Fibroblast of pulmonary artery (primary cell): Measurements from ENCODE around the gene FAAH.
"Not testable (repeated sequence)": the region's sequence is repeated elsewhere in the genome, so short reads cannot be mapped to it uniquely, and the experiment has no call there.

Experiments used
- DNase-seq: peaks from one replicate; pipeline ENCODE4 v3.0.0-alpha.2; 2010; ENCODE audit warnings: low read depth
- H3K4me3 ChIP-seq: replicated peaks from 2 replicates; pipeline ENCODE4 v1.5.1; 2011; ENCODE audit warnings: low read depth, mild to moderate bottlenecking, control low read depth, low read length, moderate library complexity
- CTCF ChIP-seq: IDR thresholded peaks from 2 replicates; pipeline ENCODE4 v1.5.1; 2011; ENCODE audit warnings: mild to moderate bottlenecking, control low read depth, low read length, inconsistent platforms; ENCODE audit errors: missing control alignments

FAAH gene

GRCh38 chr1:46364612-46365011 is 29.5 kb upstream of the FAAH start:
- TF ChIP-seq CTCF: no peak
- DNase-seq: no peak
- no peak overlapping the region for H3K4me3 ChIP-seq

- DNase-seq, H3K4me3 ChIP-seq: not testable (repeated sequence)
These were observed 28.3 kb upstream of the FAAH start for GRCh38 chr1:46365796-46366195.

GRCh38 chr1:46367072-46367471 is 27.0 kb upstream of the FAAH start:
- no peak overlapping the region for H3K4me3 ChIP-seq
- no peak for TF ChIP-seq CTCF
- no peak for DNase-seq

GRCh38 chr1:46367701-46368100 is 26.4 kb upstream of the FAAH start:
- not testable (repeated sequence) for DNase-seq, H3K4me3 ChIP-seq

GRCh38 chr1:46368791-46369190 is 25.3 kb upstream of the FAAH start:
- H3K4me3 ChIP-seq: no peak overlapping the region
- TF ChIP-seq CTCF: no peak
- DNase-seq: no peak

- no peak for TF ChIP-seq CTCF
- no peak overlapping the region for H3K4me3 ChIP-seq
- DNase-seq: peak; percentile 8
These were observed 24.4 kb upstream of the FAAH start for GRCh38 chr1:46369542-46370213.

- TF ChIP-seq CTCF: no peak
- DNase-seq: no peak
- H3K4me3 ChIP-seq: no peak overlapping the region
These were observed 23.9 kb upstream of the FAAH start for GRCh38 chr1:46370214-46370633.

- TF ChIP-seq CTCF: no peak
- no peak overlapping the region for H3K4me3 ChIP-seq
- no peak for DNase-seq
These were observed 21.7 kb upstream of the FAAH start for GRCh38 chr1:46372431-46372830.
